Right cardiac atrium (tissue), 5 donors: Measurements from ENCODE around the gene KRTAP5-8. TPM values are rescaled to one million over a fixed set of nuclear protein-coding genes. Genes with fewer than 3 reads are reported as not detected.
"Not testable (repeated sequence)": the region's sequence is repeated elsewhere in the genome, so short reads cannot be mapped to it uniquely, and the experiment has no call there.

Experiments used
- ATAC-seq, 2 donors: fragments of 200-7000 bp; cut with Tn5 transposase; one replicate each; pipeline versions ENCODE4 v1.8.0 to v1.9.1; 2020; ENCODE audit warnings: moderate library complexity in 2 of 2, mild to moderate bottlenecking in 1 of 2
- DNase-seq, 3 donors: peaks; one replicate each; pipeline ENCODE4 v3.0.0-alpha.2; 2020
- H3K27ac ChIP-seq: one replicate; pipeline ENCODE4 v1.5.1; 2013; ENCODE audit warnings: mild to moderate bottlenecking, low read length, control low read depth, moderate library complexity
- H3K27me3 ChIP-seq: one replicate; pipeline ENCODE4 v1.6.1; 2013; ENCODE audit not compliant: control insufficient read depth, insufficient read depth
- H3K4me1 ChIP-seq: one replicate; pipeline ENCODE4 v1.6.1; 2013; ENCODE audit warnings: low read length; ENCODE audit not compliant: control insufficient read depth, insufficient read depth
- H3K4me3 ChIP-seq: one replicate; pipeline ENCODE4 v1.5.1; 2013; ENCODE audit warnings: low read length, control low read depth
- H3K9me3 ChIP-seq: one replicate; pipeline ENCODE4 v1.6.1; 2013; ENCODE audit warnings: low read length; ENCODE audit not compliant: control insufficient read depth
- WGBS: extraction: QIAGEN DNeasy Blood & Tissue Kit; methylation state at CpG from one replicate; pipeline ENCODE4 v1.1.7; 2013; 5-methylcytosine and 5-hydroxymethylcytosine counted together
- intact Hi-C, 4 donors: fragments of 100-400 bp; cut with DNase I; formaldehyde crosslinking; loops; one replicate each; pipeline versions ENCODE4 v1.11.0 to v1.14.0; 2022 to 2023
- polyA plus RNA-seq: library from polyadenylated mRNA; stranded (reverse); fragments of 200-250 nt; gene quantifications from one replicate; pipeline ENCODE4 v1.2.3, GENCODE V29; 2013
- total RNA-seq, 4 donors: library from RNA; stranded (reverse); fragmentation: NEBNext Ultra II Directional; extraction: Animal tissue kit (Norgen Biotek cat#: 25700); gene quantifications; one replicate each; pipeline ENCODE4 v1.2.1, GENCODE V29; 2021
- donor health status: healthy with polysubstance abuse.
- donor health status: DM: no; HTN: yes; CAD: no.
- donor health status: DM: no; HTN: no; CAD: no.
- donor health status: DM: no; HTN: yes; CAD: no; lungs with severe emphysema.
- donor health status: DM: yes; HTN: yes; CAD: no.

KRTAP5-8 gene
- total and polyA plus RNA-seq, 5 donors, result not detected

GRCh38 chr11:71519546-71519945, 18.3 kb upstream of the KRTAP5-8 start:
- Histone ChIP-seq H3K27me3 (no peaks in the 10 kb centered on the region), H3K9me3 (no peaks in the 10 kb centered on the region), H3K4me1 (no peaks in the 10 kb centered on the region), H3K27ac (no peak overlapping the region), H3K4me3 (no peak overlapping the region)
- intact Hi-C loops, result no loop called here
- WGBS, result 56% methylated on average over 10 of the region's 10 CpGs
- ATAC-seq (no peak), DNase-seq (no peak)

- DNase-seq (no peak), ATAC-seq (no peak)
- no peaks in the 10 kb centered on the region for H3K4me1 ChIP-seq
- H3K27me3 ChIP-seq, result no peaks in the 10 kb centered on the region
- no peak overlapping the region for H3K27ac ChIP-seq
- intact Hi-C loops, result no loop called here
- WGBS, result 61% methylated on average over 3 of the region's 3 CpGs
- H3K9me3 ChIP-seq, result no peaks in the 10 kb centered on the region
- H3K4me3 ChIP-seq, result no peak overlapping the region
Measured at GRCh38 chr11:71525188-71525937, 12.5 kb upstream of the KRTAP5-8 start.

DNA sequence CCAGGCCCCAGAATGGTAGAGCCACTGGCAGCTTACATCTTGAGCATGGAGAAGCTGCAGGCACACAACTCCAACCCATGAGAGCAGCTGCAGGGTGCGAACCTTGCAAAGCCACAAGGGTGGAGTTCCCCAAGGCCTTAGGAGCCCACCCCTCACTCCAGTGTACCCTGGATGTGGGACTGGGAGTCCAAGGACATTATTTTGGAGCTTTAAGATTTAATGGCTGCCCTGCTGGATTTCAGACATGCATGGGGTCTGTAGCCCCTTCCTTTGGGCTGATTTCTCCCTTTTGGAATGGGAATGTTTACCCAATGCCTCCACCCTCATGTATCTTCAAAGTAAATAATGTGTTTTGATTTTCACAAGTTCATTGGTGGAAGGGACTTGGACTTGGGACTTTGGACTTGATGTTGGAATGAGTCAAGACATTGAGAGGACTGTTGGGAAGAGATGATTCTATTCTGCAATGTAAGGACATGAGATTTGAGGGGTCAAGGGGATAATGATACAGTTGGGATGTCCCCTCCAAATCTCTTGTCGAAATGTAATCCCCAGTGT, 11.8 kb upstream of the KRTAP5-8 start:
- ATAC-seq (no peak), DNase-seq (no peak)
- Histone ChIP-seq H3K4me1 (no peaks in the 10 kb centered on the region), H3K9me3 (no peaks in the 10 kb centered on the region), H3K27ac (no peak overlapping the region), H3K4me3 (no peak overlapping the region), H3K27me3 (no peaks in the 10 kb centered on the region)
- intact Hi-C loops, result no loop called here
- 79% methylated on average over 2 of the region's 2 CpGs for WGBS

DNA sequence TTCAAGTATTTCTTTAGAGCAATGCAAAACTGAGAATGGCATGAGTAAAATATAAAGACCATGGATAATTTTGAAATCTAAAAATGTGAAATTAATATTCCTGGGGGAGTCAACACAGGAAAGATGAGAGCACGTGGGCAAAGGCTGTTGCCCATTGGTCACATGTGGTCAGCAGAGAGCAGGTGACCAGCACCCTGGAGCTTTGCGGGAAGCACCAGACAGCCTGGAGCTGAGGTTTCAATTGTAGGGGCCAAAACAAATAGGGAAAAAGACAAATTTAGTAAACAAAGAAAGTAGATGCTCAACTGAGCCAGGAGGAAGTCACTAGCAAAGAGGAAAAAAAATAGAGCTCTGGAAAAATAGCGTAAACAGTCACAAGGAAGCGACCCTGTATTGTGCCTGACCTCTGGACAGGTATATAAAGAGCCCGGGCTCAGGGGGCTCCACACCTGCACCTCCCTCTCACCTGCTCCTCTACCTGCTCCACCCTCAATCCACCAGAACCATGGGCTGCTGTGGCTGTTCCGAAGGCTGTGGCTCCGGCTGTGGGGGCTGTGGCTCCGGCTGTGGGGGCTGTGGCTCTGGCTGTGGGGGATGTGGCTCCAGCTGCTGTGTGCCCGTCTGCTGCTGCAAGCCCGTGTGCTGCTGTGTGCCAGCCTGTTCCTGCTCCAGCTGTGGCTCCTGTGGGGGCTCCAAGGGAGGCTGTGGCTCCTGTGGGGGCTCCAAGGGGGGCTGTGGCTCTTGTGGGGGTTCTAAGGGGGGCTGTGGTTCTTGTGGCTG, 10.8 kb upstream of the KRTAP5-8 start, which contains the start of gene KRTAP5-7:
TSS of gene KRTAP5-7 (plus strand) at position 472 of the 780 bp plus-strand sequence. CDS start at position 506, 34 bp downstream.
- H3K27me3 ChIP-seq, H3K4me3 ChIP-seq, H3K27ac ChIP-seq, H3K9me3 ChIP-seq, ATAC-seq, DNase-seq, intact Hi-C loops, H3K4me1 ChIP-seq: not testable (repeated sequence)
- WGBS, result 45% methylated on average over 10 of the region's 10 CpGs

- H3K4me1 ChIP-seq, result no peaks in the 10 kb centered on the region
- H3K27ac ChIP-seq, result no peak overlapping the region
- no peak overlapping the region for H3K4me3 ChIP-seq
- intact Hi-C loops, result no loop called here
- ATAC-seq (no peak), DNase-seq (no peak)
- no peaks in the 10 kb centered on the region for H3K27me3 ChIP-seq
- H3K9me3 ChIP-seq, result no peaks in the 10 kb centered on the region
- WGBS, result 89% methylated on average over 6 of the region's 6 CpGs
Measured at GRCh38 chr11:71527576-71528210, 10.1 kb upstream of the KRTAP5-8 start.

DNA sequence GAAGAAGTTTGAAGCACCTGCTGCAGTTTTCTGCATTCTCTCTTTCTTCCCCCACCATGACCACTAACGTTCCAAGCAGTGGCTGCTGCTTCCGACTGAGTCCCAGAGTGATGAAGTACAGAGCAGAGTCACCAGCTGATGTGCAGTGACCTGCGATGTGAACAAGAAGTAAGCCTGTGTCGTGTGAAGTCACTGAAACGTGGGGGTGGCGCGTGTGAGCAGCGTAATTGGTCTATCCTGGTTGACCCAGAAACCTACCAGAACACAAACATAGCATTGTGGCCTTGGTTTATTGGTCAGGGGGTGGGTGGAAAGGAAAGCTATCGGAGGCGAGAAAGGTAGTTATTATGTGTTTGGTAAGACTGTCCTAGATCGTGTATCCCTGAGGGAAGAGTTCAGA, 7.2 kb upstream of the KRTAP5-8 start:
- Histone ChIP-seq H3K9me3 (no peaks in the 10 kb centered on the region), H3K27me3 (no peaks in the 10 kb centered on the region), H3K27ac (no peak overlapping the region), H3K4me1 (no peaks in the 10 kb centered on the region), H3K4me3 (no peak overlapping the region)
- 91% methylated on average over 11 of the region's 11 CpGs for WGBS
- no peak for DNase-seq
- intact Hi-C loops, result no loop called here
- ATAC-seq, result no peak

DNA sequence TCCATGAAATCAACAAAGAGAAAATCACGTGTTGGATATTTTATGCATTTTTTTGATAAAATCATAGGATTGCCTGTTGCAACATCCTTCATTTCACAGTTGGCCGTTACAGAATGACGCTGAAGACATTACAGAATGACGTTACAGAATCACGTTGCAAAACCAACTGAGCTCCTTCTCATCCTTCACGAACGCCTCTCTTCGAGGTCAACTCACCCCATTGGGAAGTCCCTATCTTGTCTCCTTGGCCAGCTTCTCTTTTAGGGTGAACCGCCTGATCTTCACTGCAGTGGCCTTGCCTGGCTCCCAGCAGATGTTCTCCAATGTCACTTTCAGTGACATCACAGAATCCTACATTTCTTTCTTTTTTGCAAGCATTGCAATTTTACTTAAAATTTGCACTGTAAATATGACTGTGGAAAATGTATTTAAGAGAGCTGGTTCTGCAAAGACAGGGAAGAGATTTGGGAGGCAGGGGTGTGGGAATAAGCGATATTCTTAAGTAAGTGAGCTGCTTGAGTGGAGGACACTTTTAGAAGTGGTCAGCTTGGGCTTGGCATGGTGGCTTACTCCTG, 5.7 kb upstream of the KRTAP5-8 start:
- H3K9me3 ChIP-seq, result no peaks in the 10 kb centered on the region
- no peak overlapping the region for H3K4me3 ChIP-seq
- H3K27ac ChIP-seq, result no peak overlapping the region
- 81% methylated on average over 10 of the region's 10 CpGs for WGBS
- no peaks in the 10 kb centered on the region for H3K27me3 ChIP-seq
- H3K4me1 ChIP-seq, result no peaks in the 10 kb centered on the region
- DNase-seq (no peak), ATAC-seq (no peak)
- intact Hi-C loops, result no loop called here

- DNase-seq, ATAC-seq, H3K4me1 ChIP-seq, H3K27me3 ChIP-seq, H3K4me3 ChIP-seq, H3K9me3 ChIP-seq, intact Hi-C loops, H3K27ac ChIP-seq: not testable (repeated sequence)
- 56% methylated on average over 17 of the region's 17 CpGs for WGBS
Measured at GRCh38 chr11:71534711-71535608, 2.9 kb upstream of the KRTAP5-8 start.

GRCh38 chr11:71535825-71536224, 2.0 kb upstream of the KRTAP5-8 start:
- no peaks in the 10 kb centered on the region for H3K9me3 ChIP-seq
- WGBS, result 96% methylated on average over 9 of the region's 9 CpGs
- DNase-seq (no peak), ATAC-seq (no peak)
- no peak overlapping the region for H3K27ac ChIP-seq
- no peak overlapping the region for H3K4me3 ChIP-seq
- intact Hi-C loops, result no loop called here
- H3K4me1 ChIP-seq, result no peaks in the 10 kb centered on the region
- no peaks in the 10 kb centered on the region for H3K27me3 ChIP-seq

- intact Hi-C loops, result no loop called here
- ATAC-seq, result no peak
- Histone ChIP-seq H3K27ac (no peak overlapping the region), H3K9me3 (no peaks in the 10 kb centered on the region), H3K4me3 (no peak overlapping the region), H3K4me1 (no peaks in the 10 kb centered on the region), H3K27me3 (no peaks in the 10 kb centered on the region)
- no peak for DNase-seq
- 84% methylated on average over 9 of the region's 9 CpGs for WGBS
Measured at GRCh38 chr11:71537537-71537936, 288 bp upstream of the KRTAP5-8 start.
